ENCODE data around the gene INTS6. TPM values are rescaled to one million over a fixed set of nuclear protein-coding genes. Genes with fewer than 3 reads are reported as not detected.

Gene INTS6
- total and polyA plus RNA-seq, 8 donors: 10.7 to 200 (median 13.7) TPM

- Histone ChIP-seq H3K27ac (no peak overlapping the region), H3K4me3 (no peak overlapping the region), H3K36me3 (peaks cover 0 to 23% (median 17%) of the 10 kb centered on the region in 4 donors), H3K9me3 (no peaks in the 10 kb centered on the region), H3K27me3 (no peaks in the 10 kb centered on the region), H3K4me1 (peaks cover 0 to 12% (median 4%) of the 10 kb centered on the region in 4 donors)
- intact Hi-C loops (cut with DNase I; ENCODE audit: low total_unique reads): no loop called here
- no peak for DNase-seq
- 55 to 69% (median 65%) methylated on average over 2 of the region's 2 CpGs for WGBS, 5 donors
- TF ChIP-seq POLR2AphosphoS5 (IDR thresholded peaks at IDR 0.05) (no peak), POLR2A (IDR thresholded peaks at IDR 0.05) (no peak), CTCF (IDR thresholded peaks at IDR 0.05) (no peak), EP300 (IDR thresholded peaks at IDR 0.05) (no peak)
Measured at GRCh38 chr13:51432576-51432975, 20.3 kb downstream of the INTS6 start.

DNA sequence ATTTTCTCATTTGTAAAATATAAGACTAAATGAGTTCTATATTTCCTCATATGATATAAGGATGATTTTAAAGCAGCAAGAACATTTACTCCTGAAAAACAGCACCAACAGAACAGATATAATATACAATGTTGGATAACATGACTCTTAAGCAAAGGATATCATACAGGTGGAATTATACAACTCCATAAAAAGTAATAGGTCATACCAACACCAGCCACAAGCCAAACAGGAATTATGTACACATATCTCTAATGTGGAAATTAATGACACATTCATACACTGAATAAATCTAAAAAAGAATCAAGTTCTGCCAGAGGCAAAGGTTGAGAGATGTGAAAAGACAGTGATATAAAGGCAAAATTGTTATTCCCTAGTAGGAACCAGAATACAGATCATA is 25.9 kb downstream of the INTS6 start:
- H3K36me3 ChIP-seq: peaks cover 0 to 28% (median 17%) of the 10 kb centered on the region in 4 donors
- no peak overlapping the region for H3K4me3 ChIP-seq
- DNase-seq: no peak
- H3K27ac ChIP-seq: no peak overlapping the region
- H3K9me3 ChIP-seq: no peaks in the 10 kb centered on the region
- TF ChIP-seq POLR2AphosphoS5 (IDR thresholded peaks at IDR 0.05) (no peak), EP300 (IDR thresholded peaks at IDR 0.05) (no peak), CTCF (IDR thresholded peaks at IDR 0.05) (no peak), POLR2A (IDR thresholded peaks at IDR 0.05) (no peak)
- H3K27me3 ChIP-seq: no peaks in the 10 kb centered on the region
- peaks cover 12 to 67% (median 36%) of the 10 kb centered on the region in 4 donors for H3K4me1 ChIP-seq
- intact Hi-C loops (cut with DNase I; ENCODE audit: low total_unique reads): no loop called here

GRCh38 chr13:51425410-51426042 is 27.3 kb downstream of the INTS6 start:
- no peaks in the 10 kb centered on the region for H3K27me3 ChIP-seq
- H3K36me3 ChIP-seq: peaks cover 0 to 38% (median 26%) of the 10 kb centered on the region in 4 donors
- intact Hi-C loops (cut with DNase I; ENCODE audit: low total_unique reads): no loop called here
- no peak for DNase-seq
- H3K27ac ChIP-seq: peak overlapping the region in 1 of 5 donors; percentile 14
- TF ChIP-seq POLR2AphosphoS5 (IDR thresholded peaks at IDR 0.05): peak in 1 of 3 donors; percentile 27
- no peak for TF ChIP-seq EP300 (IDR thresholded peaks at IDR 0.05)
- TF ChIP-seq CTCF (IDR thresholded peaks at IDR 0.05): no peak
- no peak for TF ChIP-seq POLR2A (IDR thresholded peaks at IDR 0.05)
- 31 to 55% (median 46%) methylated on average over 4 of the region's 4 CpGs for WGBS, 5 donors
- no peaks in the 10 kb centered on the region for H3K9me3 ChIP-seq
- no peak overlapping the region for H3K4me3 ChIP-seq
- H3K4me1 ChIP-seq: peaks cover 12 to 73% (median 43%) of the 10 kb centered on the region in 4 donors

GRCh38 chr13:51423766-51424165 is 29.1 kb downstream of the INTS6 start:
- H3K4me3 ChIP-seq: no peak overlapping the region
- H3K4me1 ChIP-seq: peaks cover 12 to 82% (median 46%) of the 10 kb centered on the region in 4 donors
- H3K36me3 ChIP-seq: peaks cover 0 to 25% (median 15%) of the 10 kb centered on the region in 4 donors
- no peaks in the 10 kb centered on the region for H3K27me3 ChIP-seq
- no peak for DNase-seq
- intact Hi-C loops (cut with DNase I; ENCODE audit: low total_unique reads): no loop called here
- H3K9me3 ChIP-seq: no peaks in the 10 kb centered on the region
- TF ChIP-seq CTCF (IDR thresholded peaks at IDR 0.05): no peak
- TF ChIP-seq POLR2AphosphoS5 (IDR thresholded peaks at IDR 0.05): no peak
- TF ChIP-seq POLR2A (IDR thresholded peaks at IDR 0.05): no peak
- no peak for TF ChIP-seq EP300 (IDR thresholded peaks at IDR 0.05)
- H3K27ac ChIP-seq: no peak overlapping the region
